GM18517 (cell line): ENCODE measurements around the gene SART3.
"Not testable (repeated sequence)": the region's sequence is repeated elsewhere in the genome, so short reads cannot be mapped to it uniquely, and the experiment has no call there.

ENCODE experiments used
- ATAC-seq: cut with Tn5 transposase; IDR thresholded peaks from one replicate; pipeline ENCODE4 v1.9.1; 2021; ENCODE audit warnings: mild to moderate bottlenecking, moderate library complexity; ENCODE audit not compliant: unreplicated experiment

The SART3 gene

DNA sequence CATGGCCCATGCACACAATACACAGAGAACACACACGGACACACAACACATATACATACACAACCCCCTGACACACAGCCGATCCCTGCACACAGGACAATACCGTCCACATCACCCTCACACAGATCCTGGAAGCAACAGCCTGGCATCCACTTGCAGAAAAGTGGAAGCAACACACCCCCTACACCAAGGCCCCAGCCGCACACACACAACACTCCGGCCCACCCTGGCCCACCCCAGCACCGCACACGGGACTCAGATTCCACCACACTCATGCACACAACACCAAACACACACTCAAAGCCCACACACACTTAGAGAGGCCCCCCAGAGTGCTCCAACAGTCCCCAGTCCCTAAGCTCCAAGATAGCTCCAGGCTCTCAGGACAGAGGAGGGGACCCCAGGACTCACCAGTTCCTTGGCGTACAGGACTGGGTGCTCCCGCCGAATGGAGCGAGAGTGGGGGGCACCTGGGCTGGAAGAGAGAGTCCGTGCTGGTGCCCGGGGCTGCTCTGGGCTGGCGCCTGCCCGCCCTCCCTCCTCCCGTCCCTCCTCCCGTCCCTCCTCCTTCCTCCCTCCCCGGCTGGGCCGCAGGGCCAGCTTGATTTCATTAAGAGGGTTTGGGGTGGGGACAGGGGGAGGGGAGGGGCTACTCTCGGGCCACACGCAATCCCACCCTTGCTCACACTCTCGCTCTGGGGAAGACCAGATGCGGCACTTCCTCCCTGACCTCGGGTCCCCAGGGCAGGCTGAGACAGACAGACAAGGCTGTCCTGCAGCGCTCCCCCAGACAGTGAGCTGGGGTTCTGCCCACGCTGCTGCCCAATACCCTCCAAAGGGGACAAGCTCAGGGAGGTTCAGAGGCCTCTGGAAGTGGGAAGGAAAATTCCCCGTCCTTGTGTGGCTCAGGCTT lies 36.8 kb upstream of the SART3 start, which contains the start of gene TMEM119:
Gene TMEM119, minus strand, starts transcription at position 526 of the 913 bp plus-strand sequence. CDS start 5,701 bp downstream, outside the sequence.
- no peak for ATAC-seq

DNA sequence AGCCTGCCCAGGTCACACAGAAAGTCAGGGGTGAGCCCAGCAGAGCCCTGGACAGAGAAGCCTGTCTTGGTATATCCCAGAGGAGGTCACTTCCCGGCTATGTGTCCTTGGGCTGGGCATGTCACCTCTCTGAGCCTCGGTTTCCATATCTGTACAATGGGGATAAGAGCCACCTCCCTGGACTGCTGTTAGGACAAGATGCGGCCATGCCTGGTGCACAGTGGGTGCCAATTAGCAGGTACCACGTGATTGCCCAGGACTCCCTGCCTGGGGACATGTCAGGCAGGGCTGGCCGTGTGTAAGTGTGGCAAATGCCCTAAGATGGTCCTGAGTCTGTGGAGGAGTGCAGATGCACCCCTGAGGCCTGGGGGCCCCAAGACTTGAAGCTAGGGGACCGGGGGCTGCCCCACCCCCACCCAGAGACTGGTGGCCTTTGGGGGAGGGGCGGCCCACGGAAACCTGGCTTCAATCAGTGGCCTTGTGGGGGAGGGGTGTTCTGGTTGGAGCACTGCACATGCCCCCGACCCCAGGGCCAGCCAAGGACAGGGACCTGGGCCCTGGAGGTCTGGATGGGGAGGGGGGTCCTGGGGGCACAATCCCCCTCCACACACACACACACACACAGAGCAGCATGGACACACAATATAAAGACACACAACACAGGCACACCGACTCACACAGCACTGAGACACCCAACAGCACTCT lies 36.0 kb upstream of the SART3 start:
- no peak for ATAC-seq

DNA sequence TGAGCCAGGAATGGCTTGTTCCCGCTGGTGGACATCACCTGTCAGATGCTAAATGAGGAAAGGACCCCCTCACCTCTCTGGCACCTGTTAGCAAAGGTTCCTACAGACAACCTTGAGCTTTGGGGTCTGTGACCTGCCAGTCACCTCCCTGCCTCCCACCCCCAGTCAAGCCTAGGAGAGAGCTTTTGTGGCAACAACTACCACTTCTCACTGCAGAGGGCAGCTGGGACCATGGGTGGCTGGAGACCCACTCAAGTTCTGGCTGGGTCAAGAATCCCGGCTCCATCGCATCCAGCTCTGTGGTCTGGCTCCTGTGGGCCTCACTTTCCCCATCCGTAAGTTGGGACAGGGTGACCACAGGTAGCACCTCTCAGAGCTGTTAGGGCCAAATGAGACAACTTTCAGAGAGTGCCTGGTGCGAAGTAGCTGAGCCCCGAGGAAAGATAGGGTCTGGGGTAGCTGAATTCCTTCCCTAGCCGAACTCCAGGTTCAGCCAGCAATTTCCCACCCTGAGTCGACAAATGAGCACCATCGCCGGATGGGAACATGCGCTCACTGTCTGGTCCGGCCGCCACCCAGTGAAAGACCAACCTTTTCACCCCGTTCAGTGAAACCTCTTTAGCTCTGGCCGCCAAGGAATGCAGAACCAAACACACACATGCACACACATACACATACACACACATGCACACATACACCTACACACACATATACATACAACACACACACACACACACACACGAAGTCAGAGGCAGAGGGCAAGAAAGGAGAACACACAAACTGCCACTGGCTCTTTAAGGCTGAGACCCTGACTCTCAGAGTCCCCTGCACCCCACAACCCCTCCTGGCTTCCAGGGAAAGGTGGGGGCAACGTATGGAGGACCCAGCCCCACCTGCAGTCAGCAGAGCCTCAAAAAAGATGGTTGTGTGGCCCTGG lies 35.0 kb upstream of the SART3 start:
- ATAC-seq: no peak

DNA sequence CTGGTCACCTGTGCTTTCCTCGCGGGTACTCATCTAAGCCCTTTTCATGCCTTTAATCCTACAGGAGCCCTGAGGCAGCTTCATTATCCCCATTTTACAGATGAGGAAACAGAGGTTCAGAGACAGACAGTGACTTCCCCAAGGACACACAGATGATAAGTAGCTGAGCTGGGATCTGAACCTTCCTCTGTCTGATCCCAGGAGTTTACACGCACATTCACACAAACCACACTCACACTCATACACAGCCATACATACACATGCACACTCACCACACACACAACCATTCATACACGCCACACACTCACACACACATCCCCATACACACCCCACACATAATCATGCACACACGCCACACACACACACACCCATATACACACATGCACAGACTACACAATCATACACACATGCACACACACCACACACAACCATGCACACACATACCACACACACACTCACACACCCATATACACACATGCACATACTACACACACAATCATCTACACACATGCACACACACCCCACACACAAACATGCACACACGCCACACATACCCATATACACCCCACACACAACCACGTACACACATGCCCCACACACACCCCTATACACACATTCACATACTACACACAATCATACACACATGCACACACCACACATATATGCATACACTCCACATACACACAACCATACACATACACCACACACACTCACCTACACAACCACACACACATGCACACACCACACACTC lies 34.2 kb upstream of the SART3 start:
- ATAC-seq: no peak

DNA sequence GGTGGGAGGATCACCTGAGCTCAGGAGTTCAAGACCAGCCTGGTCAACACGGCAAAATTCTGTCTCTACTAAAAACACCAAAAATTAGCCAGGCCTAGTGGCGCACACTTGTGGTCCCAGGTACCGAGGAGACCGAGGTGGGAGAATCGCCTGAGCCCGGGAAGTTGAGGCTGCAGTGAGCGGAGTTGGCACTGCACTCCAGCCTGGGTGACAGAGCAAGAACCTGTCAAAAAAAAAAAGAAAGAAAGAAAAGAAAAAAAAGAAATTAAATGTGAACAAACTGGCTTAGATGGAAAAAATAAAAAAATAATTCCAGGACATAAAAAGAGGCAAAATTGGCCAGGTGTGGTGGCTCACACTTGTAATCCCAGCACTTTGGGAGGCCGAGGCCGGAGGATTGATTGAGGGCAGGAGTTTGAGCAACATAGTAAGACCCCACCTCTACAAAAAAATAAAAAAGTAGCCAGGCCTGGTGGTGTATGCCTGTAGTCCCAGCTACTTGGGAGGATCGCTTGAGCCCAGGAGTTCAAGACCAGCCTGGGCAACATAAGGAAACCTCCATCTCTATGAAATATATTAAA lies 33.4 kb upstream of the SART3 start:
- no peak for ATAC-seq

DNA sequence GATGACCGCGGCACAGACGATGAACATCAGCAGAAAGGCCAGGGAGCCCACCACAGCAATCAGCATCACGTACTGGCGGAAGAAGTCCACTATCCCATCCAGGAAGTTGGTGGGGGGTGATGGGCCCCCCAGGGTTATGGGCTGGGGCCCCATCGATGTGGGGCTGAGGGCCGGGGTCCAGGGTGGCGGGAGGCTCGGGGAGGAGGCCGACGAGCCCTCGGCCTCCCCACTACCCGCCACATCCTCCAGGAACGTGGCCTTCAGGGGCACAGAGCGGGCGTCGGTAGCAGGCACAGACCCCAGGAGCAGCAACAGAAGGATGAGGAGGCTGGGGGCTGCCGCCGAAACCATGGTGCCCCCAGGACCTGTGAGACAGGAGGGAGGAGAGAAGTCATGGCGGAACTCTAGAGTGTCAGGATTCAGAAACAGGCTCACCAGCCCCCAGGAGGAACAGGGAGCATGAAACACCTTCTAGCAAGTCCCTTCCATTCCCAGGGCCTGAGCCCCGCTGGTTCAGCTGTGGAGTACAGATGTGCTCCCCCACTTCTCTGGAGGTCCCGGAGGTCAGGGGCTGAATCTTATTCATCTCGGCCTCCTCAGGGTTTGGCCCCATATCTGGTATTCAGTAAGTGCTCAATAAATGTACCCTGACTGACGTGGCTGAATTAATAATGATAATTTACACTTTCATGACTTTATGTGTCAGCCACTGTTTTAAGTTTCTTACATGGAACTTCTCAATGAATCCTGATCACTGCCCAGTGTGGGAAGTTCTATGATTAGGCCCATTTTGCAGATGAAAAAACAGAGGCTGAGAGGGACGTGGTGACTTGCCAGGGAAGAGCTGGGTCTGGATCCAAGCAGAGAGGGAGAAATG lies 31.3 kb upstream of the SART3 start:
- ATAC-seq: no peak

DNA sequence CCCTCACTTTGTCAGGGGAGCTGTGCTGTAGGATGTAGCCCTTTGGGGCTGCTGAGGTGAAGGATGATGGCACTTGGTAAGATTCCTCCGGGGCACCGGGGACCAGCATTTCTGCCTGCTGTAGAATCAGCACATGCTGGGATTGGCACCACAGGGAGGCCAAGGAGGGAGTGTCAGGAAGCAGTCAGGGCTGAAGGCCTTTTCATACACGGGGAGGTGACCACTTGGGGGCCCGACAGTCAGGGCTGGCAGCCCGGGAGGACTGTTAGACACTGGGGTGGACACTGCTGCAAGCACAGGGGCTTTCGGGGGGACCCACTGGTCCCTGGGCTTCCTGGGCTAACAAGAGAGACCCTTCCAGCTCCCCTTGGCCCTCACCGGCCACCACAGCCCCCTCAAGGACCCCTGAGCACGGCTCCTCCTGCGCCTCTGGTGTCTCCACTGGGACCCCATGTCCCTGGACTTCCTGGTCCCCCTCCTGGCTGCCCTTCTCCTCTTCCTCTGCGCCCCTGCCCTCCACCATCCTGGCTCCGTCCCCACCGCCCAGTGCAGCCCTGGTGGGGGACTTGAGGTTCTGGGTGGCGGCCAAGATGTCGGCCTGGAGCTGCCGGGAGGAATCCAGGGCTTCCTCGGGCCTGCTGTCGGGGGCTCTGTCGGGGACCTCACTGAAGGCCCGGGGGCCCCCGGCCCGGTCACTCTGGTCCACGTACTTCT lies 30.5 kb upstream of the SART3 start:
- no peak for ATAC-seq

DNA sequence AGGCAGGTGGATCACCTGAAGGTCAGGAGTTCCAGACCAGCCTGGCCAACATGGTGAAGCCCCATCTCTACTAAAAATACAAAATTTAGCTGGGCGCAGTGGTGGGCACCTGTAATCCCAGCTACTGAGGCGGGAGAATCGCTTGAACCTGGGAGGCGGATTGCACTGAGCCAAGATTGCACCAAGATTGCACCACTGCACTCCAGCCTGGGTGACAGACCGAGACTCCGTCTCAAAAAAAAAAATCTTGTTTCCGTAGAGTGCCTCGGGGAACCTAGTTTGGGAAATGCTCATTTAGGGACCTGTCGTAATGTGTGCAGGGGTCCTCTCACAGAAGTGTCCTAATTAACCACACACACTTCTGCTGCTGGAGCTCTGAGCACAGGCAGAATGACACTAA lies 29.5 kb upstream of the SART3 start:
- not testable (repeated sequence) for ATAC-seq

DNA sequence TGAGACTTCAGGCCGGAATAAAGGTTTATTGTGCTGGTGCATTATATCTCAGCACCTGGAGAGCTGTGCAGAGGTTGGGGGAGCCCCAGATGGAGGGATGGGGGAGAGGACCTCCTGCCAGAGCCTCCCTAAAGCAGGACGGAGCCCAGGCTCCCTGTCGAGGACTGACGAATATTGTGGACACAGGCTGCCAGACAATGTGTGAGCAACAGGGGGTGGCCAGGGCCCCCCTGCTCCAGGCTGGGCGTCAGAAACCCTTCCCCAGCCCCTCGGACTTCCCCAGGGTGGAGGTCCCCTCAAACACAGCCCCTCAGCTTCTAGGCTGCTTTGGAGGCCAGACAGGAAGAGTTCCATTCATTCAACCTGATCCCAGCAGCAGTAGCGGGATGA lies 28.9 kb upstream of the SART3 start:
- ATAC-seq: no peak

DNA sequence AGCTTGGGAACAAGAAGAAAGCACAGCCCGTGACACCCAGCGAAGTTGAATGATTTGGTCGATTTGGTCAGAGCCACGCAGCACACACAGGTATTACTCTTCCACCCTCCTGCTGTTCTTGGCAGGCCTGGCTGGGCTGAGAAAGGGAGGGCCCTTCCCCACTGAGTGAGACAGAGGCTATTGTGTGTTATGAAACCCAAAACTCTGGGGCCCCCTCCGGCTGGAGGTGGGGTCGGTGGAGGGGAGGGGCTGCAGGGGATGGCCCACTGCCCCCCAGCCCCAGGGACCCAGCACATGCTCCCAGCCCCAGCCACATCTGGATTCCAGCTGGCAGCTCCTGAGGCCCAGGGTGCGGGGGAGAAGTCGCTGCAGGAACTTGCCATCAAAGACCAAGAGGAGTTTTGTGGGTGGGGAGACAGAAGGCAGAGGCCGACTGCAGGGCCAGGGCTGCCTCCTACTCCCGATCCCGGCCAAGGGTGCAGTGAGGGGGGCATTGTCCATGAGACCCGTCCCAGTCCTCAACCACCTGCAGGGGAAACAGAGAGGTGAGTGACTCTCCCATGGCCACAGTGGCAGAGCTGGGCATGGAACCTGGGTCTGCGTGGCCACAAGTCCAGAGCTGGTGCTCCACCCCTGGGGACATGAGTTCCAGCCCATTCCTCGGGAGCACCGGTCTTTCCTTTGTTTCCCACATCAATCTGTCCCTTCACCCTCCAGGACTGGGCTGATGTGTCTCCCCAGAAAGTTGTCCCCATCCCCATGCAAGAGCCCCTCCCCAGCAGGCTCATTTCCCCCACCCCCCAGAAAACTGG lies 28.3 kb upstream of the SART3 start:
- no peak for ATAC-seq

DNA sequence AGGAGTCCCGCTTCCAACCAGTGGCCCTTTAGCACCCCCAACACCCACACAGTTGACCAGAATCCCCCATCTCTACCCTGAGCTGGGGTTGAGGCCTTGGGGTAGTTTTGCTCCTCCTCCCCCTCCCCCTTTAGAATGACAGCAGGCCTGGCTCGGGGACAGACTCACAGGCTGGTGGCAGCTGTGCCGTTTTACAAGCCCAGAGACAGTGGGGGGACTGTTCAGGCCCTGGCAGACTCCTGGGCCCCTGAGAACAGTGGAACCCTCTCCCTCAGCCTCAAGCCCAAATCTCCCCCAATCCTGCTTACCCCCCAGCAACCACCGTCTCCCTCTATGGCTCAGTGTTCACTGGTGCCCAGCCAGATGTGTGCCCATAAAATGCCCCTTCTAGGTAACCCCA lies 26.9 kb upstream of the SART3 start:
- no peak for ATAC-seq

DNA sequence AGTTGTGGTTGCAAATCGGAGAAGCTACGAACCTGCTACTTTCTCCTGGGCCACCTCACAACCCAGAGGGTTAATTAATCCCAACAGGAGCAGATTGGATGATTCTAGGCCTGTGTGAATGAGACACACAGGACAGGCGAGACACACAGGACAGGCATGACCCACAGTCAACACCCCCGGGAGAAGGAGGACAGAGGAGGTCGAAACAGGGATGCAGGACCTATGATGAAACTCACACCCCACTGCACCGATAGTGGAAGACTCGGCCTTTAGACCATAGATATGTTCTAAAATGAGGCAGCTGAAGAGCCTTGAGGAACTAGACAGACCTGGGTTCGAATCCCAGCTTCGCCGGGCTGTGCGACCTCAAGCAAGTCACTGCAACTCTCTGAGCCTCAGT lies 25.3 kb upstream of the SART3 start:
- no peak for ATAC-seq

DNA sequence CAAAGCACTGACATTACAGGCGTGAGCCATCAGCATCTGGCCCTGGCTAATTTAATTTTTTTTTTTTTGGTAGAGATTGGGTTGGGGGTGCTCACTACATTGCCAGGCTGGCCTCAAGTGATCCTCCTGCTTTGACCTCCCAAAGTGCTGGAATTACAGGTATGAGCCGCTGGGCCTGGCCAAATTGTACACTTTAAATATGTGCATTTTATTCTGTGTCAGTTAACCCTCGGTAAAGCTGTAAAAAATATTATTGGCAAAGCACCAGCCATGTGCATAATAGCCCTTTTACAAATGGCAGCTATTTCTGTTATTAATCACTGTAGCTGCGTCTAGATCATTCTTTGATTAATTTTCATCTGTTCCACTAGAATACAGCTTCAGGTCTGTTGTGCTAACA lies 24.9 kb upstream of the SART3 start:
- ATAC-seq: no peak

DNA sequence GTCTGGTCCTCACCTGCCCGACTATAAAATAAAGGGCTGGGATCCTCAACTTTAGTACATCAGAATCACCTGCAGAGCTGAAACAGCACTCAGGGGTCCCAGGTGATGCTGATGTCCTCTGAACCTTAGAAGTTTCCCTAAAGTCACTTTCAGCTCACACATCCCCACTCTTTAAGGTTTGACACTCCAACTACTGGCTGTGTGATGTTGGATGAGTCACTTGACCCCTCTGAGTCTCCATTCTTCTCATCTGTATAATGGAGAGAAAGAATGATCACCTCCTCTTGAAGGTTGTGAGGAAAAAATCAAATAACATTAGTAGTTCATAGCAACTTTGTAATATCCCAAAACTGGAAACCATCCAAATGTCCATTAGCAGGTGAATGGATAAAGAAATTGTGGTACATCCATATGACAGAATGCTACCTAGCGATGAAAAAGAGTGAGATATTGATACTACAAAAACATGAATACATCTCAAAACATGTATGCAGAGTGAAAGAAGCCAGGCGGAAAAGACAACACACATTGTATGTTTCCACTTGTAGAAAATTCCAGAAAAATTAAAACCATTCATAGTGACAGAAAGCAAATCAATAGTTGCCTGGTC lies 23.6 kb upstream of the SART3 start:
- no peak for ATAC-seq

DNA sequence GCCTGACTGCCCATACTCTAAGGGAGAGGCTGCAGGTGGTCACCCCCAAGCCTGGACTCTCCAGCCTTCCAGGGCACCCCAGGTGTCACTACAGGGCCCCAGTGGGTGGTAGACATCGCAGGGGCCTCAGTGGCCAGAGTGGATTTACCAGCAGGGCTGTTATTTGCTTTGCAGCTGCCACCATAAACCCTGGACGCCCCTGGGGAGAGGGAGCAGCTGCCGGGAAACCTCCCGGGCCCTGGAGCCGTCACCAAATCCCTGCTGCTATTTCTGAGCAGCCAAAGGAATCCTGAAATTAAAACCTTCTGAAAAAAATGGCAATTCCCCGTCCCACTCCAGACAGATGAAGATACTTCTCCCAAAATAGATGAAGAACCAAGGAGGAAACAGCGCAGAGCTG lies 23.0 kb upstream of the SART3 start:
- no peak for ATAC-seq

DNA sequence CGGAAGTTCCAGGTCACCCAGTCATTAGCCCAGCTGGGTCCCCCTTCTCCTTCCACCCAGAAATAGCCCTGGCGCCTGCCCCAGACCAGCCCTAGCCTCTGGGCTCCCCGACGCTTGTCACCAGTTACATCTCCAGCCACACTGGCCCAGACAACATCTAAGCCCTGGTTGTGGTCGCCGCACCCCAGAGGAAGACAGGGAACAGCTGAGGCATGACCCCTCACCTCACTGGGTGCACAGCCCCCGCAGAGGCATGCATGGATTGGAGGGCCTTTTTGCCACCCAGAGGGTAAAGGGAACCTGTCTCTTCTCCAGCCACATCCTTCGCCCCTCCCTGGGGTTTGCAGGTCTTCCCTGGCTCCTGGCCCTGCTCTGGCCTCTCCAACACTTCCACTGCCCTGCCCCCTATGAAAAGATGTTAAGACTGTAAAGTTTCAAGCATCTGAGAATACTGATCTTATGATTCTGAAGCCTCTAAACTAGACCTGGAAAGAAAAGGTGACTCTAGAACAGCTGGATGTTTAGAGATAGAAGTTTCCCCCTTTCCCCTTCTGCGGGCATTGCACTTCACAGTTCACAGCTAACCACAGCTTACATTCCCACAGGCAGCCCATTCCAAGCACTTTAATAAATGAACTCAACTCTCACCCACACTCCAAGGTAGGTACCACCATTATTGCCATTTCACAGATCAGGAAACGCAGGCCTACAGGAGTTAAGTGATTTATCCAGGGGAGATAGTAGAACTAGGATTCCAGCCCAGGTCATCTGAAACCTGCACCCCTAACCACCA lies 22.2 kb upstream of the SART3 start:
- no peak for ATAC-seq
